Measurements from ENCODE around the gene TAOK3.

The TAOK3 gene

DNA sequence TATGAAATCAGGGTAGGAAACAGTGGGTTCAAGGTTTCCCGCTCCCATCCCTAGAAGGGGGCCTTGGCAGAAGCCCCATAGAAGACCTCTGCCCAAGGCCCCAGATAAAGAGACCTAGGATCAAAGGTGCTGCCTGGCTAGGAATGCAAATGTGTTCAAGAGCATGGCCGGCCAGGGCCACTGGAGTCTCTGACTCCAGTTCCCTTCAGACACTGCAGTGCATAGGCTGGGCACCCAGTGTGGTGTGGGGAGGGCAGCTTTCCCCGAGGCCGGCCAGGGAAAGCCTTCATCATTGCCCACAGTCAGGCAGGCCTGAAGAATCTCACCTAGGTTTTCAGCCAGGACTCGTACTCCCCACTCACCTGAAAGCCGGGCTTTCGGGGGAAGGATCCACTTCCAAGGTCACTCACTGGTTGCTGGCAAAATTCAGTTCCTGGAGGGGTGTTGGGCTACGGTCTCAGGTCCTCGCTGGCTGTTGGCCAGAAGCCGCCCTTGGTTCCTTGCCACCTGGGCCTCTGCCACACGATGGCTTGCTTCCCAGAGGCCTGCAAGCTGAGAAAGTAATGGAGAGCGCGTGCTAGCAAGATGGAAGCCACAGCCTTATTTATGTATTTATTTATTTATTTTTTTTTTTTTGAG lies 246.5 kb downstream of the TAOK3 start:
- DNase-seq, result no peak

DNA sequence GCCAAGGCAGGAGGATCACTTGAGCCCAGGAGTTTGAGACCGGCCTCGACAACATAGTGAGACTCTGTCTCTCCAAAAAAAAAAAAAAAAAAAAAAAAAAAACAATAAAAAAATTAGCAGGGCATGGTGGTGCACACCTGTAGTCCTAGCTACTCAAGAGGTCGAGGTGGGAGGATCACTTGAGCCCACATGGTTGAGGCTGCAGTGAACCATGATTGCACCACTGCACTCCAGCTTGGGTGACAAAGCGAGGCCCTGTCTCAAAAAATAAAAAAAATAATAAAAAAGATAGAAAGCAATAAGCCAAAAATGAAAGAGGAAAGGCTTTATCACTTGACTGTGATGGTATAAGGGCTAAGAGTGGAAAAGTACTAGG lies 247.0 kb downstream of the TAOK3 start:
- no peak for DNase-seq

DNA sequence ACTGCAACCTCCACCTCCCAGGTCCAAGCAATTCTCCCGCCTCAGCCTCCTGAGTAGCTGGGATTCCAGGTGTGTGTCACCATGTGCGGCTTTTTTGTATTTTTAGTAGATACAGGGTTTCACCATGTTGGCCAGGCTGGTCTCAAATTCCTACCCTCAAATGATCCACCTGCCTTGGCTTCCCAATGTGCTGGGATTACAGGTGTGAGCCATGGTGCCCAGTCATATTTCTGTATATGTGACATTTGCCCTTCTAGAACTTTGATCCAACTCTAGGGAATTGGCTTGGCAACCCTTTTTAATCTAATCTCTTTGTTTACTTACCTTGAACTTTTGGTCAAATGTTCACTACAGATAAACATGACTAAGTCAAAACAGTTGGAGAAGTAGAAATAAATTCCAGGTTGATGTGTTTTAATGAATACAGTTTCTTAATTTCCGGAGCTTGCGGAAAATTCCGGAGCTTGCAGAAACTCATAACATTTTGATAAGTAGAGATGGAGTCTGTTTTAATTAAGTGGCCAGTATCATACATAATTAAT lies 248.3 kb downstream of the TAOK3 start:
- no peak for DNase-seq

- no peak for DNase-seq
Observed at GRCh38 chr12:118122264-118122663, 250.4 kb downstream of the TAOK3 start.

GRCh38 chr12:118120579-118121363 lies 251.9 kb downstream of the TAOK3 start:
- peak; percentile 93 for DNase-seq

DNA sequence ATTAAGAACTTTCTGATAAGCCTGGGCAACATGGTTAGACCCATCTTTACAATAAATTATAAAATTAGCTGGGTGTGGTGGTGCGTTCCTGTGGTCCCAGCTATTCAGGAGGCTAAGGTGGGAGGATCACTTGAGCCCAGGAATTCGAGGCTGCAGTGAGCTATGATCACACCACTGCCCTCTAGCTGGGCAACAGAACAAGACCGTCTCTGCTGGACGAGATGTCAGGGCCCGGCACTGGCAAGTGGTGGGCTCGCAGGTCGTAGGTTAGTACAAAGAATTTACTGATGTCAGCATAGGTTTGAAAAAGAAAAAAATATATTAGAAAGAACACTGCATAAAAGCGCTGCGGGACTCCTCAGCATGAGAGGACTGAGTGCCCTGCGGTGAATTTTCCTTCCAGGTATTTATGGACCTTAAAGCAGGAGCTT lies 253.2 kb downstream of the TAOK3 start:
- no peak for DNase-seq

- no peak for DNase-seq
Observed at GRCh38 chr12:118109088-118109487, 263.6 kb downstream of the TAOK3 start.

DNA sequence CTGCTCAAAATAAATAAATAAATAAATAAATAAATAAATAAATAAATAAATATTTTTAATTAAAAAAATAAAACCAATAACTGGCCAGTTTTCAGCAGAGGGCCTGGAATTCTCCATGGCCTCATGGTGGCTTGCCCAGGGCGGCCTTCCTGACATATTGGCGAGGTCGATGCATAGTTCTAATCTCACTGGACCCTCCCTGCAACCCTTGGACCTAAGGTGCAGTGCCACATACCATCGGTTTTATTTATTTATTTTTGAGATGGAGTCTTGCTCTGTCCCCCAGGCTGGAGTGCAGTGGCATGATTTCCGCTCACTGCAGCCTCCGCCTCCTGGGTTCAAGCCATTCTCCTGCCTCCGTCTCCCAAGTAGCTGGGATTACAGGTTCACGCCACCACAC lies 265.0 kb downstream of the TAOK3 start:
- DNase-seq, result no peak

GRCh38 chr12:118107011-118107410 lies 265.7 kb downstream of the TAOK3 start:
- DNase-seq, result peak; percentile 27

GRCh38 chr12:118103601-118104382 lies 268.9 kb downstream of the TAOK3 start, which contains the start of gene VSIG10:
Gene VSIG10, minus strand, starts transcription at chr12:118104011. Its CDS starts 340 bp downstream, at chr12:118103671.
- peak; percentile 95 for DNase-seq

DNA sequence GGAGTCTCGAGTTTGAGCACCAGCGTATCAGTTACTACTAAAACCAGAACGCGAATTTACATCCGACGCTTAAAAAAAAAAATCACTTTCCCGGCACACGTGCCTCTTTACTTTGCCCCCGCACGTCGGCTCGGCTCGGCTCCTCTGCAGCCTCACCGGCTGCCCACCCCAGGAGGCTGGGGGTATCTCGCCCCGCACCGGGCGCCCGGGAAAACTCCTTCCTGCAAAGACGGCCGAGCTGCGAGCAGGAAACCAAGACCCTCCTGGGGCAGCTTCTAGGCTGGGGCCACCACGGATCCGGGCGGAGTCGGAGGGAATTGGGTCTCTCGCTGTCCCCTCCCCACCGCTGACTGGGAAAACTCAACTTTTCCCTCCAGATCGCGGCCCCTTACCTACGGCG lies 269.5 kb downstream of the TAOK3 start:
- DNase-seq, result peak; percentile 72

DNA sequence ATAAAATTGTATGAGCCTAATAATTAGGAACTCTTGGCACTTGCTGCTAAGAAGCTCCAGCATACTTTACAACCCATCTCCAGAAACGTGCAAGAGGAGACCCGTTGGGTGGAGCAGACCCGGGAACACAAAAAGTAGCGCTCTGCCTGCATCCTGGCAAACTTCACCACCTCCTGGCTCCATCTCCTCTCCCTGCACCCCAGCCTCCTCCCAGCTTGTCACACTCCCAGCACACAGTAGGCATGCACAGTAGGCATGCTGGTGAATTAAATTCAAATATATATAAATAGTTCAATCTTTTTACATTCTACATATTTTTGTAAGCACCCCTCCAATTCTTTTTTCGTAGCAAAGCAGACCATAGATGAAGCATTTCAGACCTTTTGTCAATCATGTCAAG lies 270.1 kb downstream of the TAOK3 start:
- DNase-seq, result peak; percentile 46

- peak; percentile 51 for DNase-seq
Observed at GRCh38 chr12:118102070-118102469, 270.6 kb downstream of the TAOK3 start.

GRCh38 chr12:118101051-118101450 lies 271.7 kb downstream of the TAOK3 start:
- no peak for DNase-seq

Data from DMS53 (cell line).